ENCODE data around the gene KCNIP4. TPM values are rescaled to one million over a fixed set of nuclear protein-coding genes. Genes with fewer than 3 reads are reported as not detected.

Gene KCNIP4
- polyA plus RNA-seq, 1 donor (not counting 4 experiments of a cell fraction or from before 2014, with no cell fraction given) = 0.07 TPM

DNA sequence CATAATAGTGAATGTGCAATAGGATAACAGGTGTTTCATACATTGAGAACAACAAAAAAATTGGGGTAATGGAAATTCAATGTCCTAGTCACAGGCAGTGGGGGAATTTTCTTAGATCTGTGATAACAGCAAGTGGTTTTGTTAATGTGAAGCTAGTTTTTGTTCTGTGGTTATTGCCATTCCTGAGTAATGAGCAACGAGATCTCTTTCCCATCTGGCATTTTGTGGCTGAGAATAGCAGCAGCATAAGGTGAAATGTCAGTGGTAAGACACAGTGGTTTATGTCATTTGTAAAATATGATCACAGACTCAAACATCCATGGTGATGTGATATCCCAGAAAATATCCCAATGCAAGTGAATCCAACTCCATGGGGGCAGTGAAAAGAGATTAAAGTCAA, 497.5 kb downstream of the KCNIP4 start:
- TF ChIP-seq, protein P1, sequence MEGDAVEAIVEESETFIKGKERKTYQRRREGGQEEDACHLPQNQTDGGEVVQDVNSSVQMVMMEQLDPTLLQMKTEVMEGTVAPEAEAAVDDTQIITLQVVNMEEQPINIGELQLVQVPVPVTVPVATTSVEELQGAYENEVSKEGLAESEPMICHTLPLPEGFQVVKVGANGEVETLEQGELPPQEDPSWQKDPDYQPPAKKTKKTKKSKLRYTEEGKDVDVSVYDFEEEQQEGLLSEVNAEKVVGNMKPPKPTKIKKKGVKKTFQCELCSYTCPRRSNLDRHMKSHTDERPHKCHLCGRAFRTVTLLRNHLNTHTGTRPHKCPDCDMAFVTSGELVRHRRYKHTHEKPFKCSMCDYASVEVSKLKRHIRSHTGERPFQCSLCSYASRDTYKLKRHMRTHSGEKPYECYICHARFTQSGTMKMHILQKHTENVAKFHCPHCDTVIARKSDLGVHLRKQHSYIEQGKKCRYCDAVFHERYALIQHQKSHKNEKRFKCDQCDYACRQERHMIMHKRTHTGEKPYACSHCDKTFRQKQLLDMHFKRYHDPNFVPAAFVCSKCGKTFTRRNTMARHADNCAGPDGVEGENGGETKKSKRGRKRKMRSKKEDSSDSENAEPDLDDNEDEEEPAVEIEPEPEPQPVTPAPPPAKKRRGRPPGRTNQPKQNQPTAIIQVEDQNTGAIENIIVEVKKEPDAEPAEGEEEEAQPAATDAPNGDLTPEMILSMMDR (optimal IDR thresholded peaks at IDR 0.05 in 1 of 3, IDR thresholded peaks at IDR 0.05 in 1 of 3, conservative IDR thresholded peaks at IDR 0.05 in 1 of 3; ENCODE audit: extremely low read depth in 1 of 3, insufficient read depth in 2 of 3, low read length in 3 of 3) = no peak
- TF ChIP-seq EZH2 (IDR thresholded peaks at IDR 0.05; ENCODE audit: low read length) = no peak
- DNase-seq (ENCODE audit: low read depth, low spot score) = no peak

DNA sequence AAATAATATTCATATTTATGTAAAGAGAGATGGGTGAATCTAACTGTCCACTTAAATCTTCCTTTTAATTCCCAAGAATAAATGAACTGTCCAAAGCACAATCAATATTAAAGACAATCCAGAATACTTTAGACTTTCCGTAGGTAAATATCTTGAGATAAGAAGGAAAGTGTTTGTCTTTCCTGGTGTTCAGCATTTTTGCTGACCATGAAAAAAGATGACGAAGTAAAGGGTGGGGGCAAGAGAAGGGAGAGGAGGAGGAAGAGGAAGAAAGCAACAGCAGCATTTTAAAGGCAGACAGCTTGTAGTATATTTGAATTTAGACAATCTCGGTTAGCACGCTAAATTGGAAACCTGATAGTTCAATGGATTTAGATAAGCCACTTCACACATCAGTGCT, 498.2 kb downstream of the KCNIP4 start:
- no peak overlapping the region for H3K27ac ChIP-seq (ENCODE audit: control insufficient read depth, insufficient read depth, low read length)
- no peaks in the 10 kb centered on the region for H3K79me2 ChIP-seq (ENCODE audit: control insufficient read depth, insufficient read depth, low read length)
- DNase-seq (ENCODE audit: low read depth, low spot score) = no peak
- no peaks in the 10 kb centered on the region for H3K27me3 ChIP-seq (ENCODE audit: control insufficient read depth, extremely low read depth, insufficient read depth, low read length)
- no peaks in the 10 kb centered on the region for H3K36me3 ChIP-seq (ENCODE audit: control insufficient read depth in 2 of 2, extremely low read depth in 1 of 2, insufficient read depth in 2 of 2, low read length in 2 of 2)
- H3K4me2 ChIP-seq (ENCODE audit: control insufficient read depth, extremely low read depth, insufficient read depth, low read depth, low read length) = no peak overlapping the region
- H3K9ac ChIP-seq (ENCODE audit: control insufficient read depth, extremely low read depth, insufficient read depth, low read length) = no peak overlapping the region
- H3K9me1 ChIP-seq (ENCODE audit: control insufficient read depth, extremely low read depth, insufficient read depth, low read length) = no peaks in the 10 kb centered on the region
- peaks cover 28% of the 10 kb centered on the region for H3K4me1 ChIP-seq (ENCODE audit: control insufficient read depth, extremely low read depth, insufficient read depth, low read length)
- no peak overlapping the region for H3K4me3 ChIP-seq (ENCODE audit: control insufficient read depth in 2 of 3, extremely low read depth in 1 of 3, insufficient read depth in 2 of 3, low read depth in 1 of 3, low read length in 3 of 3)
- no peak overlapping the region for H2AFZ ChIP-seq (ENCODE audit: control insufficient read depth, low read length)
- dilution Hi-C loops (cut with MboI; ENCODE audit: extremely low pct_ligation_motif_present, low sequenced_read_pairs) = no loop called here
- no peaks in the 10 kb centered on the region for H3K9me3 ChIP-seq (ENCODE audit: control insufficient read depth, low read depth, low read length)
- no peaks in the 10 kb centered on the region for H4K20me1 ChIP-seq (ENCODE audit: control insufficient read depth, extremely low read depth, insufficient read depth, low read length)
- no peak for FAIRE-seq
- TF ChIP-seq, protein P1 (optimal IDR thresholded peaks at IDR 0.05 in 1 of 3, IDR thresholded peaks at IDR 0.05 in 1 of 3, conservative IDR thresholded peaks at IDR 0.05 in 1 of 3; ENCODE audit: extremely low read depth in 1 of 3, insufficient read depth in 2 of 3, low read length in 3 of 3) = no peak
- no peak for TF ChIP-seq EZH2 (IDR thresholded peaks at IDR 0.05; ENCODE audit: low read length)

More for the DNA sequence above, 497.5 kb downstream of the KCNIP4 start:
- H3K9ac ChIP-seq (ENCODE audit: control insufficient read depth, extremely low read depth, insufficient read depth, low read length) = no peak overlapping the region
- no peak overlapping the region for H2AFZ ChIP-seq (ENCODE audit: control insufficient read depth, low read length)
- dilution Hi-C loops (cut with MboI; ENCODE audit: extremely low pct_ligation_motif_present, low sequenced_read_pairs) = no loop called here
- H3K4me1 ChIP-seq (ENCODE audit: control insufficient read depth, extremely low read depth, insufficient read depth, low read length) = peaks cover 28% of the 10 kb centered on the region
- H3K27ac ChIP-seq (ENCODE audit: control insufficient read depth, insufficient read depth, low read length) = no peak overlapping the region
- no peaks in the 10 kb centered on the region for H4K20me1 ChIP-seq (ENCODE audit: control insufficient read depth, extremely low read depth, insufficient read depth, low read length)
- H3K4me2 ChIP-seq (ENCODE audit: control insufficient read depth, extremely low read depth, insufficient read depth, low read depth, low read length) = no peak overlapping the region
- no peaks in the 10 kb centered on the region for H3K9me1 ChIP-seq (ENCODE audit: control insufficient read depth, extremely low read depth, insufficient read depth, low read length)
- H3K79me2 ChIP-seq (ENCODE audit: control insufficient read depth, insufficient read depth, low read length) = no peaks in the 10 kb centered on the region
- no peaks in the 10 kb centered on the region for H3K27me3 ChIP-seq (ENCODE audit: control insufficient read depth, extremely low read depth, insufficient read depth, low read length)
- no peaks in the 10 kb centered on the region for H3K9me3 ChIP-seq (ENCODE audit: control insufficient read depth, low read depth, low read length)
- H3K4me3 ChIP-seq (ENCODE audit: control insufficient read depth in 2 of 3, extremely low read depth in 1 of 3, insufficient read depth in 2 of 3, low read depth in 1 of 3, low read length in 3 of 3) = no peak overlapping the region
- no peaks in the 10 kb centered on the region for H3K36me3 ChIP-seq (ENCODE audit: control insufficient read depth in 2 of 2, extremely low read depth in 1 of 2, insufficient read depth in 2 of 2, low read length in 2 of 2)
- FAIRE-seq = peak; percentile 88

Measured in keratinocyte (primary cell).